IPS-18c (cell line): ENCODE measurements around the gene KSR1.

Experiments used
- H3K4me3 ChIP-seq: 2 replicates; pipeline ENCODE4 v1.7.0; 2013; ENCODE audit warnings: low read depth, mild to moderate bottlenecking, low read length, moderate library complexity; ENCODE audit not compliant: insufficient read depth
- H3K9me3 ChIP-seq: one replicate; pipeline ENCODE4 v1.6.1; 2013; ENCODE audit warnings: mild to moderate bottlenecking, low read length, moderate library complexity; ENCODE audit not compliant: control insufficient read depth, insufficient read depth

The KSR1 gene

GRCh38 chr17:27560668-27561067 is 104.4 kb downstream of the KSR1 start:
- no peak overlapping the region; the same call in 1 of the 2 replicates for H3K4me3 ChIP-seq
- H3K9me3 ChIP-seq, result no peaks in the 10 kb centered on the region

DNA sequence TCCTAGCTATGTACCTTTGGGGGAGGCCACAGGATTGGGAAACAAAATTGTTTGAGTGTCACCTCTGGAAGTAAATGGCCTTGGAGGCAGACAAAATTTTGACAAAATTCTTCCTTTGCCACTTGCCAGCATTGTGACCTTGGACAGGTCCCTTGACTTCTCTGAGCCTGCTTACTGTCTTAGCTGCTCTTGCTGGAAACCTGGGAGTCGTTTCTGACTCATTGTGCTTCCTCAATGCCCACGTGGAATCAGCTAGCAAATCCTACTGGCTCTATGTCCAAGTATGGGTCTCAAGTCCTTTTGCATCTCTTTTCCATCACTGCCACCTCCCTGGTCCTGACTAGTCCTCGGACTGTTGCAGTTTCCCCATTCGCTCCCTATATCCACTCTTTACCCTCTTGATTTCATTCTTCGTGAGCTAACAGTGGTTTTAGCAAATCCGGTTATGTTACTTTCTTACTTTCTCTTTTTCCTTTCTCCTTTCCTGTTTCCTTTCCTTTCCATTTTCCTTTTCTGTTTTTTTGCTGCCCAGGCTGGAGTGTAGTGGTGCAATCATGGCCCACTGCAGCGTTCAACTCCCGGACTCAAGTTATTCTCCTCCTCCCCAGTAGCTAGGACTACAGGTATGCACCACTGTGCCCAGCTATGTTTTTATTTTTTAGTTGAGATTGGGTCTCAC is 106.7 kb downstream of the KSR1 start:
- Histone ChIP-seq H3K9me3 (no peaks in the 10 kb centered on the region), H3K4me3 (no peak overlapping the region)

DNA sequence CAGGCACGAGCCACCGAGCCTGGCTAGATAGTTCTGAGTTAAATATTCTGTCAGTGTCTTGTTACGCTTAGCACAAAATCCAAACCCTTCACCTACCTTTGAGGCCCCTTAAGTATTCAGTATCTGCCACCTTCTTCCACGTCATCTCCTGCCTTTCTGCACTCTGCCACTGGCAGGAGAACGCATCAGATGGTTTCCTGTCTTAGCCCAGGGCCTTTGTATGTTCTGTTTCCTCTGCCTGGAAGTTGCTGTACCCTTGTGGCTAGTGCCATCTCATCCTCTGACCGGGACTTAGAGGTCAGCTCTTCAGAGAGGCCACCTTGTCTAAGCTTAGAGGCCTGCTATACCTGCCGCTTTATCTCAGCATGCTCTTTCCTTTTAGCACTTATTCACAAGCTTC is 107.3 kb downstream of the KSR1 start:
- no peaks in the 10 kb centered on the region for H3K9me3 ChIP-seq
- H3K4me3 ChIP-seq, result no peak overlapping the region

- H3K4me3 ChIP-seq, result no peak overlapping the region
Measured at GRCh38 chr17:27564463-27564862, 108.2 kb downstream of the KSR1 start.

GRCh38 chr17:27565874-27566670 is 109.8 kb downstream of the KSR1 start:
- Histone ChIP-seq H3K4me3 (no peak overlapping the region), H3K9me3 (no peaks in the 10 kb centered on the region)

More at GRCh38 chr17:27564463-27564862, 108.2 kb downstream of the KSR1 start:
- H3K9me3 ChIP-seq, result no peaks in the 10 kb centered on the region

DNA sequence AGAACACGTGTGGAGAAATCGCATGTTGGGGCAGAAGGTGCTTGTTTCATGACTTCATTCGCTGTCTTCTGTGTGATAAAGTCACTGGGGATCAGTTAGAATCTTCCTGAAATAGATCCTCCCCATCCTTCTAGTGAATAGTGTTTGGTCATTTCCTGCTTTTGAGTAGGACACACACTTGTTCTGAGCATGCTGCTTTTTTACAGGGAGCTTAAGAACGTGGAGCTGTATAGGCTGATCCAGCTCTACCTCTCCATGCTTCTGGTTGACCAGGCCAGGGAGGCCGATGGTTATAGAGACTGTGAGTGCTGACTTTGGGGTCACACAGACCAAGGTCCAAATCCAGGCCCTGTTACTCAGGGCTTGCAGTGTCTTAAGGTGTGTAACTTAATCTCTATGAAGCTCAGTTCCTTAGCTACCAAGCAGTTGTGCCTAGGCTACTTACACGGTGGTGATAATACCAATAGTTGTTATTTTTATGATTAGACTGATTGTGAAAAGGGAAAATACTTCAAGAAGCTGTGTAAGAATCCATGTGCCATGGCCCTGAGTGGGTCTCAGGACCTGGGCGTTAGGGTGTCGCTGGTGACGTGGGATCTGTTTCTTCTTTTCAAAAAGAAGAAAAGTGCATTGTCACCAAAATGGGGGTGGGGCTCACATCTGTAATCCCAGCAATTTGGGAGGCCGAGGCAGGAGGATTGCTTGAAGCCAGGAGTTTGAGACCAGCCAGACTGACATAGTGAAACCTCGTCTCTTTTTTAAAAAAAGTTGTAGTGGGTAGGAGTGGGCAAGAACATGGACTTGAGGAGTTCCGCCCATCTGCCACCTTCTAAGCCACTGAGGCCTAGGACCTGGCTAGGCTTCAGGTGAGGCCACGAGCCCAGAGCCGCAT is 110.7 kb downstream of the KSR1 start:
- Histone ChIP-seq H3K4me3 (no peak overlapping the region), H3K9me3 (no peaks in the 10 kb centered on the region)

- Histone ChIP-seq H3K9me3 (no peaks in the 10 kb centered on the region), H3K4me3 (no peak overlapping the region)
Measured at GRCh38 chr17:27567563-27567859, 111.3 kb downstream of the KSR1 start.

DNA sequence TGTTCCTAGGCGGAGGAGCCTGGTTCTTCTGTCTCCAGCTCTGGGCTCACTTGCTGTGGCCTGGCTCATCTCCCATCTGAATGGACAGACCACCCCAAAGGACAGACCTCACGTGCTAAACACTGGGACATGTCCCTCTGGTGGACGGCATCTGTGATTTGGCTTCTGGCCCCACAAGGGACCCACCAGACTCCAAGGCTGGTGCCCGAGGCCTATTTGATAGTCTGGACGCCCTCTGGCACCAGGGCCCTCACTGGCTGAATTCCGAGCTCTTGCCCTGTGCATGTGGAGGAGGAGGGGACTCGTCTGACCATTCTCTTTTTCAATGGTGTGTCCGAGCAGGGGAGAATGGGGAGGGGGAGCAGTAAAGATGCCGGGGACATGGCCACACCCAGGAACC is 112.0 kb downstream of the KSR1 start:
- Histone ChIP-seq H3K9me3 (no peaks in the 10 kb centered on the region), H3K4me3 (no peak overlapping the region)

DNA sequence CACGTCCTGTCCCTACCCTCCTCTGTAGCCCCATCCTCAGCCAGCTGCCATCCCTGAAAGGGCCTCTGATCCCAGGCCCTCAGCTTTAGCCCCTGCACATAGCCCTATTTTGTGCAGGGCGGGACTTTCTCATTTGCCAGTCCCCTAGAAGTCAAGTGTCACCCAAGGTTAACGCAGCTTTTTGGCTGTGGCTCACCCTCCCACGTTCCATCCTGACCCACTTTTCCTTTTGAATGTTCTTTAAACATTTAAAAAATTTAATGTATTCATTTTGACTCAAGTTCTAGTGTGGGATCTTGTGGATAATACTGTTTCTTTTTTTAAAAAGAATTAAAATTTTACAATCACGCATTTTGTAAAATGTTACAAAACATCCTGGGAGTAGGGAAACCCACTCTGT is 112.6 kb downstream of the KSR1 start:
- no peaks in the 10 kb centered on the region for H3K9me3 ChIP-seq
- no peak overlapping the region for H3K4me3 ChIP-seq

DNA sequence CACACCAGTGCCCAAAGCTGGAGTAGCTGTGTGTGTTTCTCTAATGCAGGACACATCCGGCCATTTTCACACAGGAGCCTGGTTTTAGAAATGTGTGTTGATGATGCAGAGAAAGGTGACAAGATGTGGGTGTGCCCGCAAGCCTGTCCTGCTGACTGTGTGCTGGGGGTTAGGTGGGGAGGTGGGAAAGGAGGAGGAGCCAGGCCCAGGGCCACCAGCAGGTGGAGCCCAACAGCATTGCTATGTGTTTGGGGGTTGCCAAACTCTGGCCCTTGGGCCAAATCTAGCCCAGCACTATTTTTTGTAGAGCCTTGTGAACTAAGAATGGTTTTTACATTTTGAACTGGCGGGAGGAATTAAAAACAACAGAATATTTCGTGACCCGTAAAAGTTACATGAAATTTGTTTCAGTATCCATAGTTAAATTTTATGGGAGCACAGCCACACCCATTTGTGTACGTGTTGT is 113.0 kb downstream of the KSR1 start:
- no peaks in the 10 kb centered on the region for H3K9me3 ChIP-seq
- no peak overlapping the region for H3K4me3 ChIP-seq

DNA sequence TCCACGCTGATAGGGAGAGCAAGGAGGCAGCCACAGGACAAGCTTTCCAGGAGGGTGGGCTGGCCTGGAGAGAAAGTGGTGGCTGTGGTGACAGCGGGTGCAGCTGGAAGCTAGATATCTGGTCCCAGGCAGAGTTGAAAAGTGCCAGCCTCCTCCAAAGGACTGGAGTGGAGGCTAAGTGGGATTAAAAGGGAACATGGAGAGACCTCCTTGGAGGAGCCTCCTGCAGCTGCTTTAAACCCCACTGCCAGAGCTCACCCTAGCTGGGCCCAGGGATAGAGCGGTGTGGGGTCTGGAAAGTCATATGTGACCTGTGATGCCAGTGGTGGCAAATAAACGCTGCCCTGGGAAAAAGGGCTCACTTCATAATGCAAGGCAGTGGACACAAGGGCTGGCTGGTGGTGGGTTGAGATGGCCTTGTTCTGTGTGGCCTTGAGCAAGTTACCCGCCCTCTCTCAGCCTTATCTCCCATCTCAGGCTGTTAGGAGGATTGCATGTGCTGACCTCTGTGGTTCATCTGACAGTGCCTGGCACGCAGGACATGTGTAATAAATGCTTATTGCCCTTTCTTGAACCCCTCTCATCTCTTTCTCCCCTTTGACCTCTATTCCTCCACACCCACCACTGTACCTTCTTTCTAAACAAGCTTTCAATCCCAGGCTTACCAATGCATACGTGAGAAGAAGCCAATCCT is 113.8 kb downstream of the KSR1 start:
- H3K4me3 ChIP-seq, result no peak overlapping the region
- H3K9me3 ChIP-seq, result no peaks in the 10 kb centered on the region

DNA sequence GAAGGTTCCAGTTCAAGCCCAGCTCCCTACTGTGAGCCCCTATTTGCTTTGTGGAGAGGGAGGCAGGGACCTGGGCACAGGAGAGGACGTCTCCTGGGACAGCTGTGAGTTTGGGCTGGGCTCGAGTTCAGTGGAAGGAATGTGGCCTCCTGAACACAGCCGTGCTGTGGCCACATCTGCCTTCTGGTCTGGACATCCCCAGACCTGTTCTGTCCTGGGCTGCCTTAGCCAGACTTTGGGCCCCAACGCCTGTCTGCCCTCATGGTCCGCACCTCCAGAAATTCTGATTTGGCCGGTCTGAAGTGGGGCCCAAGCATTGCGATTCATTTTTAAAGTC is 114.3 kb downstream of the KSR1 start:
- Histone ChIP-seq H3K4me3 (no peak overlapping the region), H3K9me3 (no peaks in the 10 kb centered on the region)

GRCh38 chr17:27571563-27572352 is 115.5 kb downstream of the KSR1 start:
- no peak overlapping the region for H3K4me3 ChIP-seq
- no peaks in the 10 kb centered on the region for H3K9me3 ChIP-seq

DNA sequence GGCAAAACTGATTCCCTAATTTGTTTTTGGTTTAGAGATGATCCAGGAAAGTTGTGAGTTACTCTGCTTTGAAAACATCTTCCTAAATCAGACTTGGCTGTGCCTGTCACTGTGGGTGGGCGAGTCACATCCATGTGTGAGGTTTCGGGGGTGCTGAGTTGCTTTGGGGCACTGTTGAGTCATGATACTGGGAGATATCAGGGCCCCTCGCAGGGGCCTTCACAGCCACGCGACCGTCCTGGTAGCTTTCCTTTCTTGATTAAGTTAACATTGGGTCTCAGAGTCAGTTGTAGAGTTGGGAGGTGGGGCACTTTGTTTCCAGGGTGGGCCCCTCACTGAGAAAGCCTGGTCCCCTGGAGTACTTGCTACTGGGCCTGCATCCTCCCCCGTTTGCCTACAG is 116.4 kb downstream of the KSR1 start:
- Histone ChIP-seq H3K9me3 (no peaks in the 10 kb centered on the region), H3K4me3 (no peak overlapping the region)

DNA sequence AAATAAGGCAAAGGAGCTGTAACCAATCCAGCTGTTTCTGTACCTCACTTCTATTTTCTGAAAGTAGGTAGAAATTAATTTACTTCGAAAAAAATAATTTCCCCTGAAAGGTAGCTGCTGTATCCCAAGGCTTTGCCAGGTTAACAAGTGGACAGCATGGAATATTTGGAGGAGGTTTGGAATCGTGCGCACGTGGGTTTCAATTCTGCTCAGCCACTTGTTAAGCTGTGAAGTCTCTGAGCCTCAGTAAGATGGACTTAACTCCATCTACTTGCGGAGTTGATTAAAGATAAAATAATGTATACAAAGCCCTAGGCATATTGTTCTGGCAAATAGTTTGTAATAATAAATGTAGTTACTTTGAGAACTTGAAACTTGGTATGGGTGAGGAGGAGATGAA is 117.3 kb downstream of the KSR1 start:
- Histone ChIP-seq H3K4me3 (no peak overlapping the region), H3K9me3 (no peaks in the 10 kb centered on the region)

DNA sequence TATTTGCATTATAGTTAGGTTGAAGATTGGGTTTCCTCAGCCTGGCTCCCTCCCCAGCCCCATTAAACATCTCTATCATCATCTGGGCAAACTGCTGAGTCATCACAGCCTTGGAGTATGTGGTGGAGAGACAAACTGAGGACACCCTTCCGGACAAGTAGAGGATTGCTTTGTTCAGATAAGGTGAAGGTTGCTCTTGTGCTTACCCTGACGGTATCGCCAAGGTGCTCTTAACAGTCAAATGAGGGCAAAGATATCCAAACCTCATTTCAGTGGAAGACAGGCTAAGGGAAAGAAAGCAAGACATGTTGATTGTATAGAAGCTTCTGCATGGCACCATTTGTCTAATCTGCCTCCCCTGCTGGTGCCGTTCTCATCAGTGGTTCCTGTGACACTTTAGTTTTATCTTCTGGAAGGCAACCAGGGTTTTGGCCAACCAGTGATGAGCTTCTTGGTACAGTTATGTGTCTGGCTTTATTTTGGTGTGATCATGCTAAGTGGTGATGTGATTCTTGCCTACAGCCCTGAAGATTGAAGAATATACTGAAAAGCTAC is 117.8 kb downstream of the KSR1 start:
- no peak overlapping the region for H3K4me3 ChIP-seq
- no peaks in the 10 kb centered on the region for H3K9me3 ChIP-seq
